ENCODE data around the gene USP54.

USP54 gene

GRCh38 chr10:73469579-73469978 is 121.6 kb downstream of the USP54 start:
- no peak for DNase-seq (ENCODE audit: low read depth)

GRCh38 chr10:73467206-73467605 is 123.9 kb downstream of the USP54 start:
- no peak for DNase-seq (ENCODE audit: low read depth)

- no peak for DNase-seq (ENCODE audit: low read depth)
Observed at GRCh38 chr10:73465978-73466726, 125.0 kb downstream of the USP54 start.

- DNase-seq (ENCODE audit: low read depth): no peak
Observed at GRCh38 chr10:73460897-73461296, 130.2 kb downstream of the USP54 start.

GRCh38 chr10:73459683-73460314 is 131.3 kb downstream of the USP54 start:
- DNase-seq (ENCODE audit: low read depth): no peak

GRCh38 chr10:73456187-73456890 is 134.8 kb downstream of the USP54 start:
- no peak for DNase-seq (ENCODE audit: low read depth)

- DNase-seq (ENCODE audit: low read depth): no peak
Observed at GRCh38 chr10:73449113-73449512, 142.0 kb downstream of the USP54 start.

- no peak for DNase-seq (ENCODE audit: low read depth)
Observed at GRCh38 chr10:73448384-73448783, 142.8 kb downstream of the USP54 start.
